Measurements from ENCODE around the gene CEBPE. TPM values are rescaled to one million over a fixed set of nuclear protein-coding genes. Genes with fewer than 3 reads are reported as not detected.
A peak's percentile ranks its signal among the peaks of the same experiment; 100 is the strongest.

Gene CEBPE
- total and polyA plus RNA-seq, 2 donors (not counting 3 experiments of a cell fraction or from before 2014, with no cell fraction given) = not detected

- peak within 1 kb of the TSS; percentile 88 for H2AFZ ChIP-seq (ENCODE audit: low read depth, low read length)
- POLR2A ChIA-PET = interaction anchor here (0.6 to 1.9 kb wide), 18 partner anchors 9 to 711 kb away, joined by 3 to 12 read pairs (median 4); partner anchors contain the start of genes PABPN1 and RBM23
- H3K4me3 ChIP-seq (replicated peaks in 1 of 3; ENCODE audit: insufficient read depth in 1 of 3, low read depth in 1 of 3, low read length in 3 of 3) = peak within 1 kb of the TSS; percentile 87 to 99 (median 94)
- TSS peak; percentile 77 for BruUV-seq (replicated peaks)
- peaks cover 28% of the 10 kb centered on the region for H3K4me1 ChIP-seq (ENCODE audit: control insufficient read depth, extremely low read depth, insufficient read depth, low read length)
- H3K27me3 ChIP-seq (ENCODE audit: control insufficient read depth in 2 of 2, insufficient read depth in 2 of 2, low read length in 2 of 2) = no peaks in the 10 kb centered on the region
- no peaks in the 10 kb centered on the region for H3K9me1 ChIP-seq (replicated peaks; ENCODE audit: control insufficient read depth, extremely low read depth, insufficient read depth, low read length)
- peak within 1 kb of the TSS; percentile 94 for H3K9ac ChIP-seq (replicated peaks; ENCODE audit: extremely low read depth, insufficient read depth, low read length)
- CTCF ChIA-PET = interaction anchor here (0.5 to 5.1 kb wide), 24 partner anchors 10 to 1237 kb away, joined by 3 to 83 read pairs (median 6); no protein-coding TSS in a partner anchor
- DNase-seq (ENCODE audit: low read depth, low spot score) (peak; percentile 100), FAIRE-seq (no peak)
- TF ChIP-seq GATA2 (IDR thresholded peaks at IDR 0.05; ENCODE audit: insufficient read depth, insufficient read length, low read depth, low read length) = no peak
- TF ChIP-seq MAX (IDR thresholded peaks at IDR 0.05; ENCODE audit: insufficient read depth, insufficient read length) = no peak
- no peak for TF ChIP-seq EZH2 (IDR thresholded peaks at IDR 0.05; ENCODE audit: borderline replicate concordance, low read depth, low read length, severe bottlenecking)
- TF ChIP-seq FOS (IDR thresholded peaks at IDR 0.05; ENCODE audit: borderline replicate concordance, insufficient read depth, low read length) = peak; percentile 45
- peak; percentile 66 for TF ChIP-seq POLR2A (IDR thresholded peaks at IDR 0.05; ENCODE audit: low read depth, low read length)
- peak; percentile 66 for TF ChIP-seq POLR2AphosphoS5 (IDR thresholded peaks at IDR 0.05; ENCODE audit: insufficient read depth, low read depth, low read length)
- TF ChIP-seq MYC (IDR thresholded peaks at IDR 0.05; ENCODE audit: low read depth, low read length) = no peak
- no peak for TF ChIP-seq JUN (IDR thresholded peaks at IDR 0.05; ENCODE audit: borderline replicate concordance, insufficient read depth, insufficient read length, low read depth)
- TF ChIP-seq CTCF (IDR thresholded peaks at IDR 0.05; ENCODE audit: extremely low read depth in 1 of 2, insufficient read depth in 1 of 2, low read depth in 1 of 2, low read length in 2 of 2) = no peak
- H3K9me3 ChIP-seq (replicated peaks; ENCODE audit: control insufficient read depth, insufficient read depth, low read length) = no peaks in the 10 kb centered on the region
- intact Hi-C loops (cut with micrococcal nuclease) = loop anchor here (1.0 to 2.0 kb wide), 3 partner anchors 17 to 226 kb away; partner anchors contain the start of gene PABPN1
- peak within 1 kb of the TSS; percentile 99 for H3K4me2 ChIP-seq (ENCODE audit: insufficient read depth, low read length)
- dilution Hi-C loops (cut with MboI; ENCODE audit: extremely low pct_ligation_motif_present, low sequenced_read_pairs) = no loop called here
- H3K36me3 ChIP-seq (ENCODE audit: control insufficient read depth in 2 of 2, extremely low read depth in 1 of 2, insufficient read depth in 2 of 2, low read length in 2 of 2) = peaks cover 5 to 16% of the 10 kb centered on the region in 2 experiments
- H3K27ac ChIP-seq (ENCODE audit: insufficient read depth, low read depth, low read length) = peak within 1 kb of the TSS; percentile 89
- peaks cover 67% of the 10 kb centered on the region for H3K79me2 ChIP-seq (ENCODE audit: control insufficient read depth, insufficient read depth, low read length)
- H4K20me1 ChIP-seq (replicated peaks; ENCODE audit: control insufficient read depth, extremely low read depth, insufficient read depth, low read length) = peaks cover 2% of the 10 kb centered on the region
Observed at GRCh38 chr14:23095196-23096108, 23.6 kb downstream of the CEBPE start, which contains the start of gene C14orf119. Gene C14orf119, plus strand, starts transcription at chr14:23095505. Its CDS starts 2,154 bp downstream, at chr14:23097659.

All from endothelial cell of umbilical vein (primary cell).